22Rv1 (cell line): Measurements from ENCODE around the gene PPP6R3.

ENCODE experiments used
- CTCF ChIP-seq: fragments of 450-650 bp; IDR thresholded peaks from 2 replicates; pipeline ENCODE4 v1.5.1; 2017; ENCODE audit warnings: mild to moderate bottlenecking
- ZFX ChIP-seq: fragments of 450-650 bp; IDR thresholded peaks from 2 replicates; pipeline ENCODE4 v1.6.1; 2017; ENCODE audit warnings: antibody characterized with exemption, borderline replicate concordance

DNA sequence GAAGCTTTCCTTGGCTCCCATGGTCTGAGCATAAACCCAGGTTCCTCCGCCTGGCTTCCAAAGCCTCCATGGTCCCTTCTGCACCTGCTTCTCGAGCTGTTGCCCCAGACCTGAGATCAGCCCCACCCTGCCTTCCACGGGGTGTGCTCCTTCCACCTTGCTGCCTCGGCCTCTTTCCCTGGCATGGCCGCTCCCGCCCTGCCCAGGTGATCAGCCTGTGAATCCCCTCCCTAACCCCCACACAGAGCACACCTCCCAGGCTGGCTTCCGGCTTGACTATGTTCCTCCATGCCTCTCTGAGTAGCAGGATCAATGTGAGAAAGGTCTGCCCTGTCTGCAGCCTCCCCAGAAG is 2.7 kb upstream of the PPP6R3 start:
- TF ChIP-seq CTCF (no peak), ZFX (no peak)
